DND-41 (cell line): ENCODE results near the gene CCDC63.

Experiments
- CTCF ChIP-seq: IDR thresholded peaks from 2 replicates; pipeline ENCODE4 v1.5.1; 2012; ENCODE audit warnings: borderline replicate concordance, low read length, moderate library complexity, mild to moderate bottlenecking; ENCODE audit not compliant: poor library complexity, severe bottlenecking; ENCODE audit errors: extremely low read depth
- EZH2 ChIP-seq: IDR thresholded peaks from 3 replicates; pipeline ENCODE4 v1.6.1; 2012; ENCODE audit warnings: borderline replicate concordance, low read depth, mild to moderate bottlenecking, moderate library complexity, low read length, inconsistent platforms; ENCODE audit not compliant: severe bottlenecking

GRCh38 chr12:110929818-110930217, 83.0 kb downstream of the CCDC63 start:
- TF ChIP-seq EZH2 (no peak), CTCF (no peak)
